H54 (cell line): Measurements from ENCODE around the gene KIAA1755.
"Not testable (repeated sequence)": the region's sequence is repeated elsewhere in the genome, so short reads cannot be mapped to it uniquely, and the experiment has no call there.

ENCODE experiments used
- DNase-seq: peaks from one replicate; pipeline ENCODE4 v3.0.0; 2011; ENCODE audit warnings: low spot score, mixed read lengths; ENCODE audit not compliant: insufficient read length
- FAIRE-seq: peaks from 3 replicates; lab custom pipeline; 2011; peaks lifted over from hg19 to GRCh38; lab: Jason Lieb, UNC
- POLR2A ChIP-seq: IDR thresholded peaks from 2 replicates; pipeline ENCODE4 v1.6.1; 2011; ENCODE audit warnings: low read depth, mild to moderate bottlenecking, low read length

Gene KIAA1755

GRCh38 chr20:38262931-38263330, 2.4 kb upstream of the KIAA1755 start:
- DNase-seq (no peak), FAIRE-seq (no peak)
- TF ChIP-seq POLR2A = no peak

DNA sequence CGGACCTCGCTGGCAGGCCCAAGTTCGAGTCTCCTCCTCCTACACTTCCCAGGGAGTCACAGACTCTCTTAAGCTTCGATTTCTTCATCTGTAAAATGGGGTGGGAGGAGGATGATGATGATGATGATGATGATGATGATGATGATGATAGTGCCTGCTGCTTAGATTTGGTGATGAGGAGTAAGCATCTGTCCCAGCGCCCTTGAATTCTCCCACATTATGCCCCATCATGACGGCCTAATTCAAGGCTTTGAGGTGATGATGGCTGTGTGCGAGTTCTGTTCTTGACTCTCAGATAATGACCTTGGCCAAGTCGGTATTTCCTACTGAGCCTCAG, 487 bp upstream of the KIAA1755 start:
- no peak for TF ChIP-seq POLR2A
- no peak for DNase-seq
- FAIRE-seq = no peak

GRCh38 chr20:38260025-38260377, 534 bp downstream of the KIAA1755 start:
- no peak for DNase-seq
- FAIRE-seq = no peak
- no peak for TF ChIP-seq POLR2A

- DNase-seq (no peak), FAIRE-seq (no peak)
- TF ChIP-seq POLR2A = no peak
Observed at GRCh38 chr20:38258545-38259215, 1.9 kb downstream of the KIAA1755 start.

- no peak for TF ChIP-seq POLR2A
- FAIRE-seq = no peak
Observed at GRCh38 chr20:38256966-38257365, 3.6 kb downstream of the KIAA1755 start.

DNA sequence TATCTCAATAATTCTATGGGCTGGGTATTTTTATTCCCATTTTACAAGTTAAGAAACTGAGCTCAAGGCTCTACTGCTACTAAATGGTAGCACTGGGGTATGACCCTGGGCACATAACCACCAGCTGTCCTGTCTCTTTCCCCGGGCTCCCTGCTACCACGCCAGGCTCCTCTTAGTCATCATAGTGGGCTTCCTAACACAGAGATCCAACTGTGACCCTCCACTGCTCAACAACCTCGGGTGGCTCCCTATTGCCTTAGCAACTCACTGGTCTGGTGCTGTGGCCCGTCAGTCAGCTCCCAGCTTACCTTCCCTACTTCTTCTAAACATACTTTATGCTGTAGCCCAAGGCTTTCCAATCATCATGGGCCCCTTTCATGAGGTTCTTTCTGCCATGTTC, 4.5 kb downstream of the KIAA1755 start:
- no peak for FAIRE-seq
- no peak for DNase-seq
- no peak for TF ChIP-seq POLR2A

More at GRCh38 chr20:38256966-38257365, 3.6 kb downstream of the KIAA1755 start:
- DNase-seq = no peak

GRCh38 chr20:38255393-38255792, 5.1 kb downstream of the KIAA1755 start:
- FAIRE-seq = no peak
- DNase-seq = no peak

DNA sequence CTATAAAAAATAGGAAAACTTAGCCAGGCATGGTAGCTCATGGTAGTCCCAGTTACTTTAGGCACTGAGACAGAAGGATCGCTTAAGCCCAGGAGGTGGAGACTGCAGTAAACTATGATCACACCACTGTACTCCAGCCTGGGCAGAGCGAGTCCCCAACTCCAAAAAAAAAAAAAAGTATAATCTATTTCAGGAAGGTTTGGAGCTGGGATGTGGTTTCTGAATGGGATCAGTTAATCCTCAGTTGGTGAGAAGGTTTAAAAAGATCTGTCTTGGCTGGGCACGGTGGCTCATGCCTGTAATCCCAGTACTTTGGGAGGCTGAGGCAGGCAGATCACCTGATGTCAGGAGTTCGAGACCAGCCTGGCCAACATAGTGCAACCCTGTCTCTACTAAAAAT, 5.9 kb downstream of the KIAA1755 start:
- DNase-seq, FAIRE-seq: not testable (repeated sequence)

More at GRCh38 chr20:38255393-38255792, 5.1 kb downstream of the KIAA1755 start:
- TF ChIP-seq POLR2A = no peak

DNA sequence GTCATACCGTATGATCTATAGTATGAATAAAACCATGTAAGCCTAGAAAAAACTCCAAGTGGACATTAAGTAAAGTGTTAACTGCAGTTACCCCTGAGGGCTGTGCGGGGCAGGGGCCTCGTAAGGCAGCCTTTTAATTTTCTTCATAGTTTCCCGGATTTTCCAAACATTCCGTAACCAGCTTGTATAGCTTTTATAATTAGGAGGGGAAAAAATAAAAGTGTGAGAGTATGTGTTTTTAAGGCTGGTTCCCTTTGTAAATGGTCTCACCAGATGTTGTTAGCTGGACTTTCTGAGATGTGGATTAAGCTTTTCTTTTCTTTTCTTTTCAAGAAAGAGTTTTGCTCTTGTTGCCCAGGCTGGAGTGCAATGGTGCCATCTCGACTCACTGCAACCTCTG, 7.0 kb downstream of the KIAA1755 start:
- no peak for TF ChIP-seq POLR2A
- FAIRE-seq = no peak
- DNase-seq = no peak

GRCh38 chr20:38252292-38253288, 7.9 kb downstream of the KIAA1755 start:
- DNase-seq (no peak), FAIRE-seq (no peak)
- TF ChIP-seq POLR2A = no peak

- DNase-seq, FAIRE-seq: not testable (repeated sequence)
Observed at GRCh38 chr20:38251441-38251840, 9.1 kb downstream of the KIAA1755 start.

DNA sequence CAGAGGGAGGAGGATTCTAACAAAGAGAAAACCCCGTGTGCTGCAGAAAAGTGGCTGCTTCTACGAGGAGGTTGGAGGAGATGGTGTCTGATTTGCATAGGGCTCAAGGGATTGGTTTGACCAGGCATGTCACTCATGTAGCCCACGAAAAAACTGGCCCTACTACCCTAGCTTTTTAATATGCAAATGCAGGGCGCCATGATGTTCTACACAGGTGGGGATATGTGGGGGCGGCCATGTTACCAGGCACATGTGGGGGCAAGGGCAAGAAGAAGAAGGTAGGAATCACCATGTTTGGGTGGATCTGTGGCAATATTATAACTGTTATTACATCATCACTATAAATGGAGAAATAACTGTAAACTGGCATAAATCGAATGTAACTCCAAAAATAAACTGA, 9.9 kb downstream of the KIAA1755 start:
- TF ChIP-seq POLR2A = no peak
- FAIRE-seq = no peak
- no peak for DNase-seq

DNA sequence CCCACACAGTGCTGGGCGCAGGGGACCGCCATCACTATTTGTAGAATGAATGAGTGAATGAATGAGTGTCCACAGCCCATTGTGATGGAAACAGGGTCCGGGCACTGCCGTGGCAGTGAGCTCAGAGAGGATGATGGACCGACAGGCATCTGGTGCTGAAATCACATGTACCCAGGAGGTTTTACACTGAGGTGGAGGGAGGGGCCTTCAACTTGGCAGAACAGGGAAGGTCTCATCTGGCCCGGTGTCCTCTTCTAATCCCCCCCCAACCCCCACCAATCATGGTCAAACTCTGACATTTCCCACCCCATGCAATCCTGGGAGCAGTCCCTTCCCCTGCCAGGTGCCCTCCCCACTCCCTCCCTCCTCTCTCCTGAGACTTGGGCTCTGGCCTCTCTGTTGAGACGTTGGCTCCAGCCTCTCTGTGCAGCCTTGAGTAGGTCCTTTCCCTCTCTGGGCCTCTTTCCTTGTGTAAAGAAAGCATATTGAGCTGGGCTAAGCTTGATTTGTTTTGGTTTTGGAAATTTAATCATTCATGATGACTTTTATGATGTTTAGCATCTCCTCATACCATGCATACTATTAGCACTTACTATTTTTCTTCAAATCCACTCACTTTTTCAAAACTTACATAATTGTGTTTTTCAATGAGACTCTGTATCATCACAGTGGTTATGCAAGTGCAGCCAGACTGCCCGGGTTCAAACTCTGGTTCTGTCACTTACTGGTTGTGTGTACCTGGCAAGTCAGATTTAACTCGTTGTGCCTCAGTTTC, 10.8 kb downstream of the KIAA1755 start:
- FAIRE-seq (no peak), DNase-seq (no peak)

DNA sequence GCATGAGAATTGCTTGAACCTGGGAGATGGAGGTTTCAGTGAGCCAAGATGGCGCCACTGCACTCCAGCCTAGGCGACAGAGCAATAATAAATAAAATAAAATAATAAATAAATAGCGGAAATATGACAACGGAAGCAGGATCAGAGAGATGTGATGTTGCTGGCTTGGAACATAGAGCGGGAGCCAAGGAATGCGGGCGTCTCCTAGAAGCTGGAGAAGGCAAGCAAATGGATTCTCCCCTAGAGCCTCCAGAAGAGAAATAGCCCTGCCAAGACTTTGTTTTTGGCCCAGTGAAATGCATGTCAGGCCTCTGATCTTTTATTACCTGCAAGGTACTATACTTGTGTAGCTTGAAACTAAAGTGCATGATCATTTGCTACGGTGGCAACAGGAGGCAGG, 12.4 kb downstream of the KIAA1755 start:
- no peak for FAIRE-seq
- no peak for DNase-seq

More for the DNA sequence above, 10.8 kb downstream of the KIAA1755 start:
- TF ChIP-seq POLR2A = no peak

DNA sequence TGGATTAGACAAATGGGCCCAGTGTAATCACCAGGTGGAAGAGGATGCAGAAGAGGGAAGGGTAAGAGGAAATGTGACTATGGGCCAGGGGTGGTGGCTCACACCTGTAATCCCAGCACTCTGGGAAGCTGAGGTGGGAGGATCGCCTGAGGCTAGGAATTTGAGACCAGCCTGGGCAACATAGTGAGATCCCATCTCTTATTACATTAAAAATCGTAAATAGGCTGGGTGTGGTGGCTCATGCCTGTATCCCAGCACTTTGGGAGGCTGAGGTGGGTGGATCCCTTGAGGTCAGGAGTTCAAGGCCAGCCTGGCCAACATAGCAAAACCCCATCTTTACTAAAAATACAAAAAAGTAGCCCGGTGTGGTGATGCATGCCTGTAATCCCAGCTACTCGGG, 12.8 kb downstream of the KIAA1755 start:
- not testable (repeated sequence) for DNase-seq, FAIRE-seq

More for the DNA sequence above, 12.4 kb downstream of the KIAA1755 start:
- no peak for TF ChIP-seq POLR2A
